Lung (tissue), 12 donors: ENCODE data around the gene RALBP1. TPM values are rescaled to one million over a fixed set of nuclear protein-coding genes. Genes with fewer than 3 reads are reported as not detected.

Experiments
- ATAC-seq: fragments of 200-7000 bp; cut with Tn5 transposase; one replicate; pipeline ENCODE4 v1.9.1; 2020; ENCODE audit warnings: moderate number of reproducible peaks; ENCODE audit not compliant: insufficient read depth, low FRiP score
- DNase-seq, 3 donors: peaks; one replicate each; pipeline ENCODE4 v3.0.0-alpha.2; 2013 to 2017
- H3K27ac ChIP-seq, 2 donors: one replicate each; pipeline ENCODE4 v1.5.1; 2013; ENCODE audit warnings: mild to moderate bottlenecking in 2 of 2, moderate library complexity in 2 of 2, control low read depth in 1 of 2, inconsistent platforms in 1 of 2, low read depth in 1 of 2, low read length in 1 of 2
- H3K27me3 ChIP-seq, 3 donors: one replicate each; pipeline ENCODE4 v1.5.1; 2013; ENCODE audit warnings: low read length in 2 of 3; ENCODE audit not compliant: control insufficient read depth in 3 of 3, insufficient read depth in 3 of 3
- H3K36me3 ChIP-seq, 4 donors: one replicate each; pipeline ENCODE4 v1.5.1; 2013; ENCODE audit warnings: low read length in 4 of 4, mild to moderate bottlenecking in 1 of 4, moderate library complexity in 1 of 4; ENCODE audit not compliant: control insufficient read depth in 4 of 4, insufficient read depth in 4 of 4
- H3K4me1 ChIP-seq, 5 donors: one replicate each; pipeline ENCODE4 v1.5.1; 2013; ENCODE audit warnings: low read length in 5 of 5, mild to moderate bottlenecking in 2 of 5, moderate library complexity in 1 of 5; ENCODE audit not compliant: control insufficient read depth in 5 of 5, insufficient read depth in 5 of 5
- H3K4me3 ChIP-seq: one replicate; pipeline ENCODE4 v1.5.1; 2013; ENCODE audit warnings: mild to moderate bottlenecking, control low read depth, moderate library complexity
- H3K9ac ChIP-seq, 2 donors: one replicate each; pipeline ENCODE4 v1.5.1; 2013; ENCODE audit warnings: low read length in 2 of 2, control low read depth in 1 of 2; ENCODE audit not compliant: insufficient read depth in 1 of 2
- H3K9me3 ChIP-seq, 4 donors: one replicate each; pipeline ENCODE4 v1.5.1; 2013; ENCODE audit warnings: low read length in 3 of 4, mild to moderate bottlenecking in 1 of 4, moderate library complexity in 1 of 4; ENCODE audit not compliant: control insufficient read depth in 4 of 4, insufficient read depth in 3 of 4
- CTCF ChIP-seq: IDR thresholded peaks from 2 replicates; pipeline ENCODE4 v1.5.1; 2012; ENCODE audit warnings: mild to moderate bottlenecking; ENCODE audit errors: control extremely low read depth, extremely low read depth
- WGBS, 2 donors: extraction: QIAGEN DNeasy Blood & Tissue Kit; methylation state at CpG; one replicate each; pipeline ENCODE4 v1.1.7; 2013; 5-methylcytosine and 5-hydroxymethylcytosine counted together
- polyA plus RNA-seq, 2 donors: library from polyadenylated mRNA; stranded (reverse); fragments of 200-250 nt; gene quantifications; one replicate each; pipeline ENCODE4 v1.2.1, GENCODE V29; 2013
- total RNA-seq, 2 donors: library from RNA; depleted of rRNA in 1 of 2; stranded (reverse); fragments of >200 nt in 1 of 2; gene quantifications; one replicate each; pipeline ENCODE4 v1.2.1, GENCODE V29; 2014 to 2021
- donor health status: control.
- donor health status: control.
- donor health status: Bipolar disorder and iron deficiency.
- donor health status: healthy.
- donor health status: DM: yes; HTN: yes; CAD: no.

The RALBP1 gene
- total and polyA plus RNA-seq, 4 donors: 19.8 to 58.2 (median 33.5) TPM

DNA sequence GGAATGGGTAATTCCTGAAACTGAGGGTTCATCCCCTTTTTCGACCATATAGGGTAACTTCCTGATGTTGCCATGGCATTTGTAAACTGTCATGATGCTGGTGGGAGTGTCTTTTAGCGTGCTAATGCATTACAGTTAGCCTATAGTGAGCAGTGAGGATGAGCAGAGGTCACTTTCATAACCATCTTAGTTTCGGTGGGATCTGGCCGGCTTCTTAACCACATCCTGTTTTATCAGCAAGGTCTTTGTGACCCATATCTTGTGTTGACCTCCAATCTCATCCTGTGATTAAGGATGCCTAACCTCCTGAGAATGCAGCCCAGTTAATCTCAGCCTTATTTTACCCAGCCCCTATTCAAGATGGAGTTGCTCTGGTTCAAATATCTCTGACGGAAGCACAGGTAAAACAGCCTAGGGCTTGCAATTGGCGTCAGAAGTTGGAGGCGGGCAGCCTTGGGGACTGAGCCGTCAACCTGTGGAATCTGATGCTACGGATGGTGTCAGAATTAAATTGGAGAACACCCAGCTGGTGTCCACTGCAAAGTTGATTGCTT, 19.5 kb downstream of the RALBP1 start:
- Histone ChIP-seq H3K4me3 (no peak overlapping the region), H3K9ac (no peak overlapping the region), H3K27ac (no peak overlapping the region), H3K27me3 (no peaks in the 10 kb centered on the region), H3K36me3 (no peaks in the 10 kb centered on the region), H3K9me3 (peaks cover 0 to 5% (median 0%) of the 10 kb centered on the region in 4 donors), H3K4me1 (peaks cover 0 to 4% (median 0%) of the 10 kb centered on the region in 5 donors)
- WGBS, 2 donors: 61 to 78% methylated on average over 9 of the region's 9 CpGs
- no peak for ATAC-seq
- TF ChIP-seq CTCF: no peak
- no peak for DNase-seq

- Histone ChIP-seq H3K27me3 (no peaks in the 10 kb centered on the region), H3K27ac (no peak overlapping the region), H3K36me3 (no peaks in the 10 kb centered on the region), H3K4me3 (no peak overlapping the region), H3K9ac (no peak overlapping the region), H3K9me3 (peaks cover 0 to 5% (median 0%) of the 10 kb centered on the region in 4 donors), H3K4me1 (peaks cover 0 to 4% (median 0%) of the 10 kb centered on the region in 5 donors)
- ATAC-seq (no peak), DNase-seq (no peak)
- TF ChIP-seq CTCF: no peak
- 74 to 91% methylated on average over 1 of the region's 1 CpG for WGBS, 2 donors
Measured at GRCh38 chr18:9495465-9495864, 20.2 kb downstream of the RALBP1 start.

- Histone ChIP-seq H3K9me3 (peaks cover 0 to 5% (median 0%) of the 10 kb centered on the region in 4 donors), H3K27ac (no peak overlapping the region), H3K27me3 (no peaks in the 10 kb centered on the region), H3K4me1 (peaks cover 0 to 7% (median 0%) of the 10 kb centered on the region in 5 donors), H3K36me3 (no peaks in the 10 kb centered on the region), H3K4me3 (no peak overlapping the region), H3K9ac (no peak overlapping the region)
- WGBS, 2 donors: 88 to 91% methylated on average over 6 of the region's 6 CpGs
- ATAC-seq: no peak
- DNase-seq: no peak
- no peak for TF ChIP-seq CTCF
Measured at GRCh38 chr18:9495916-9496705, 20.8 kb downstream of the RALBP1 start.
